Activated T-helper 17 cell treated with anti-CD3 and anti-CD28 coated beads, Interleukin-2, amount 50 U/mL, for 72 hours (primary cell): Measurements from ENCODE around the gene SPSB3. TPM values are rescaled to one million over a fixed set of nuclear protein-coding genes. Genes with fewer than 3 reads are reported as not detected.

Source experiments
- ATAC-seq: fragments of 150-1000 bp; cut with Tn5 transposase; replicated peaks from 2 replicates; pipeline ENCODE4 v1.10.0; 2021; ENCODE audit warnings: mild to moderate bottlenecking, moderate library complexity
- H3K27ac Mint-ChIP-seq: one replicate; pipeline ENCODE4 v1.8.0; 2022; ENCODE audit warnings: mixed read lengths
- H3K27me3 Mint-ChIP-seq: one replicate; pipeline ENCODE4 v1.8.0; 2022; ENCODE audit warnings: mixed read lengths
- H3K36me3 Mint-ChIP-seq: one replicate; pipeline ENCODE4 v1.8.0; 2022; ENCODE audit warnings: low read depth, mild to moderate bottlenecking, mixed read lengths
- H3K4me1 Mint-ChIP-seq: one replicate; pipeline ENCODE4 v1.8.0; 2022; ENCODE audit warnings: mixed read lengths
- H3K4me3 Mint-ChIP-seq: one replicate; pipeline ENCODE4 v1.8.0; 2022; ENCODE audit warnings: mild to moderate bottlenecking, mixed read lengths
- H3K9me3 Mint-ChIP-seq: one replicate; pipeline ENCODE4 v1.8.0; 2022; ENCODE audit warnings: mixed read lengths
- total RNA-seq, 2 donors: library from RNA; stranded (reverse); gene quantifications; one replicate each; pipeline ENCODE4 v1.2.3, GENCODE V29; 2022

SPSB3 gene
- total RNA-seq, 2 donors from 2014 or later: 20.3 to 21.1 TPM

GRCh38 chr16:1787322-1788094, 5.1 kb upstream of the SPSB3 start:
- H3K4me3 Mint-ChIP-seq: no peak overlapping the region
- H3K4me1 Mint-ChIP-seq: peaks cover 3% of the 10 kb centered on the region
- no peaks in the 10 kb centered on the region for H3K9me3 Mint-ChIP-seq
- H3K27me3 Mint-ChIP-seq: no peaks in the 10 kb centered on the region
- ATAC-seq: no peak
- H3K27ac Mint-ChIP-seq: no peak overlapping the region
- peaks cover 13% of the 10 kb centered on the region for H3K36me3 Mint-ChIP-seq

DNA sequence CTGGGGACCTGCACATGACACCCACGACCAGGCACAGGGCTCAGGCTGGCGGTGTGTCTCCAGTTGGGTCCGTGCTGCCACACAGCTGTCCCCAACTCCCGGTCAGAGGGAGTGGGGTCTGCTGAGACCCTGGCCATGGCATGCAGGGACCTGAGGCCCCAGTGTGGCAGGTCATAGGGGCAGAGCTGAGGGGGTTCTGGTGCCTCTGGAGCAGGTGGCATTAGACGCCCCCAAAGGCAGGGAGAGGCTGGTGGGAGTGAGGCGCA, 4.6 kb upstream of the SPSB3 start:
- H3K27me3 Mint-ChIP-seq: no peaks in the 10 kb centered on the region
- no peak overlapping the region for H3K4me3 Mint-ChIP-seq
- peaks cover 13% of the 10 kb centered on the region for H3K36me3 Mint-ChIP-seq
- H3K9me3 Mint-ChIP-seq: no peaks in the 10 kb centered on the region
- no peak for ATAC-seq
- H3K4me1 Mint-ChIP-seq: peaks cover 3% of the 10 kb centered on the region
- no peak overlapping the region for H3K27ac Mint-ChIP-seq

GRCh38 chr16:1786242-1787055, 4.1 kb upstream of the SPSB3 start:
- Mint-ChIP-seq H3K36me3 (peaks cover 13% of the 10 kb centered on the region), H3K27me3 (no peaks in the 10 kb centered on the region), H3K4me1 (peaks cover 3% of the 10 kb centered on the region), H3K9me3 (no peaks in the 10 kb centered on the region), H3K4me3 (no peak overlapping the region), H3K27ac (no peak overlapping the region)
- no peak for ATAC-seq

GRCh38 chr16:1785846-1786170, 3.4 kb upstream of the SPSB3 start:
- H3K27ac Mint-ChIP-seq: no peak overlapping the region
- no peak for ATAC-seq
- peaks cover 3% of the 10 kb centered on the region for H3K4me1 Mint-ChIP-seq
- no peaks in the 10 kb centered on the region for H3K27me3 Mint-ChIP-seq
- H3K36me3 Mint-ChIP-seq: peaks cover 20% of the 10 kb centered on the region
- H3K9me3 Mint-ChIP-seq: no peaks in the 10 kb centered on the region
- H3K4me3 Mint-ChIP-seq: no peak overlapping the region

DNA sequence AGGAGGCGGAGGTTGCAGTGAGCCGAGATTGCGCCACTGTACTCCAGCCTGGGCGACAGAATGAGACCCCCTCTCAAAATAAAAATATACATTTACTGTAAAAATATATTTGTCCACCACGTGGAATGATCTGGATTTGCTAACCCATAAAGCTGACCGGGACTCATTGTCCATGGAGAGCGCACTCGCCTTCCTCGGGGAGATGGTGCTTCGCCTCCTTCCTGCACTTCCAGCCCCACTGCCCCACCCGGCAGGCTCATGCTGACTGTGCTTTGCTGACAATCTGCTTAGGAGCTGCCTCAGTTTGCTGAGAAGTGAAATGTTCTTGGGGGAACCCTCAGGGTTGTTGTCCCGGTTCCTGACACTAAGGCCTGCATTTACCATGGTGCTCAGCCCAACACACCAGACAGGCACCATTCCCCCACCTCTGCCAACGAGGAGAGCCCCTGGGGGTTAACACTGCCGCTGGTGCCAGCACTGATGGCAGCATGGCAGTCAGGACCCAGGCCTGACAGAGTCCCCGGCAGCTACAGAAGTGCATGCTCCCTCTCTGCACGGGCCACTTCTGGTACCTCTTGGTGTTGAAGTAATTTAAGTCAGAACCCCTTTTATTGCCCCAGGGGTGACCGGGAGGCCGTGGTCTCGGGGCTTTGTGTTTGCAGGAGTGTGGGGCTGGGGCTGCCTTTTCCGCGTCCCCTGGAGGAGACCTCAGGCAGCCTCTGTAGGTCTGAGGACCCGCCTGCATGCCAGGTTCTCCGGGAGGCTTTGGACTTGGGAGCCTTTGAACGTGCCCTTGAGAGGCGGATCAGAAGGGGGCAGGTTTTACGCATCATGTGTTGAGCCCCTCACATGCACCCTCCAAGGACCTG, 2.8 kb upstream of the SPSB3 start:
- Mint-ChIP-seq H3K27me3 (no peaks in the 10 kb centered on the region), H3K4me1 (peaks cover 3% of the 10 kb centered on the region), H3K27ac (no peak overlapping the region), H3K9me3 (no peaks in the 10 kb centered on the region), H3K4me3 (peak overlapping the region; percentile 50), H3K36me3 (peaks cover 21% of the 10 kb centered on the region)
- ATAC-seq: no peak

- Mint-ChIP-seq H3K4me1 (no peaks in the 10 kb centered on the region), H3K27me3 (no peaks in the 10 kb centered on the region), H3K4me3 (peak overlapping the region; percentile 89), H3K36me3 (peaks cover 14% of the 10 kb centered on the region), H3K27ac (peak overlapping the region; percentile 67), H3K9me3 (no peaks in the 10 kb centered on the region)
- no peak for ATAC-seq
These were observed 488 bp downstream of the SPSB3 start for GRCh38 chr16:1781758-1782407.

- Mint-ChIP-seq H3K27ac (peak overlapping the region; percentile 67), H3K27me3 (no peaks in the 10 kb centered on the region), H3K4me1 (no peaks in the 10 kb centered on the region), H3K36me3 (peaks cover 14% of the 10 kb centered on the region), H3K9me3 (no peaks in the 10 kb centered on the region), H3K4me3 (peak overlapping the region; percentile 89)
- no peak for ATAC-seq
These were observed 1.1 kb downstream of the SPSB3 start for GRCh38 chr16:1781254-1781653.

DNA sequence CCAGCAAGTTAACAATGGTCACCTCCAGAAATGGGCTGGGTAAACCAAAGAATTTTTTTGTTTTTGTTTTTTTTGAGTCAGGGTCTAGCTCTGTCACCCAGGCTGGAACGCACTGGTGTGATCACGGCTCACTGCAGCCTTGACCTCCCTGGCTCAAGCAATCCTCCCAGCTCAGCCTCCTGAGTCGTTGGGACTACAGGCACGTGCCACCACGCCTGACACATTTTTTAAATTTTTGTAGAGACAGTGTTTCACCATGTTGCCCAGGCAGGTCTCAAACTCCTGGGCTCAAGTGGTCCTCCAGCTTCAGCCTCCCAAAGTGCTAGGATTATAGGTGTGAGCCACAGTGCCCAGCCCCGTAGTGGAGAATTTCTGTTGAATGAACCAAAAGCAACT, 1.7 kb downstream of the SPSB3 start:
- peaks cover 14% of the 10 kb centered on the region for H3K36me3 Mint-ChIP-seq
- ATAC-seq: no peak
- H3K27me3 Mint-ChIP-seq: no peaks in the 10 kb centered on the region
- no peak overlapping the region for H3K27ac Mint-ChIP-seq
- H3K4me3 Mint-ChIP-seq: peak overlapping the region; percentile 89
- no peaks in the 10 kb centered on the region for H3K9me3 Mint-ChIP-seq
- H3K4me1 Mint-ChIP-seq: no peaks in the 10 kb centered on the region

GRCh38 chr16:1779741-1780676, 2.4 kb downstream of the SPSB3 start:
- ATAC-seq: no peak
- no peaks in the 10 kb centered on the region for H3K4me1 Mint-ChIP-seq

GRCh38 chr16:1779234-1779701, 3.1 kb downstream of the SPSB3 start:
- no peaks in the 10 kb centered on the region for H3K27me3 Mint-ChIP-seq
- H3K27ac Mint-ChIP-seq: no peak overlapping the region
- no peak overlapping the region for H3K4me3 Mint-ChIP-seq

More at GRCh38 chr16:1779741-1780676, 2.4 kb downstream of the SPSB3 start:
- H3K36me3 Mint-ChIP-seq: peaks cover 10% of the 10 kb centered on the region
- H3K9me3 Mint-ChIP-seq: no peaks in the 10 kb centered on the region
- H3K4me3 Mint-ChIP-seq: peak overlapping the region; percentile 89
- H3K27ac Mint-ChIP-seq: no peak overlapping the region
- H3K27me3 Mint-ChIP-seq: no peaks in the 10 kb centered on the region

DNA sequence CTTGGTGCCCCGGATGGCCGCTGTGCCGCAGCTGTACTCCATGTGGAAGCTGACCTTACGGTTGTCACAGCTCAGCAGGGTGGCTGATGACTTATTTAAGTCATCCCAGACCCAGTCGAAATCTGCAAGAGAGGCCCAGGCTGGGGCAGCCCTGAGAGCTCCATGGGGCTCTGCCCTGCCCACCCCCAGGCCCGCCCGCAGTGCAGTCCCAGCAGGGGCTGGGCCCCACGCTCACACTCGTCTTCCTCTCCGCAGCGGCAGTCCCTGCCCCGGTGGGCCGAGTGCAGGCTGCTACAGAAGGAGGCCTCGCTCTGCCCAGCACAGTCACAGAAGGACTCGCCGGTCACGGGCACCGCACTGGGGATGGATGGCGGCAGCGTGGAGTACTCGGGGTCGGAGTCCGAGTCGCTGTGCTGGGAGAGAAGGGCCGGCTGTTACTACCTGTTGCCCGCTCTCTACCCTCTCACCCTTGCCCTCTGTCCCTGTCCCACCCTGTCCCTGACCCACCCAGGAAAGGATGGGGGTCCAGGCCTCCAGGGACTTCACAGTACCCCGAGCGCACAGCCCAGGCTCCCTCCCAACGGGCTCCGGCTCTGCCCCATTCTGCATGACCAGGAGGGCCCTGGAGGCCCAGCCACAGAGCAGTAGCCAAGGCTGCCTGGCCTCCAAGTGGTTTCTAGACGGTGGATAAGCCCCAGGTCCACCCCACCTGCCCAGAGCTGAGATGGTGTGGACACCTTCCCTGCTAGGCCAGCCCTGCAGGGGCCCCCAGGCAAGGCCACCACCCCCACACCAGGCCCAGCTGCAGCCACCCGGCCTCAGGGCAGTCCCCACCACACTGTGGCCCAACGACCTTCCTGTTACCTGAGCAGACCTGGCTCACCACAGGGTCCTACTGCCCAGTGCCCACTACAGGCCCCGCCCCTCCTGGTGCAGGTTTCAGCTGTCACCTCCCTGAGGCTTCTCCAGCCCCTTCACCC, 3.9 kb downstream of the SPSB3 start:
- H3K4me3 Mint-ChIP-seq: no peak overlapping the region
- H3K27me3 Mint-ChIP-seq: no peaks in the 10 kb centered on the region
- no peak overlapping the region for H3K27ac Mint-ChIP-seq
- ATAC-seq: no peak
- H3K9me3 Mint-ChIP-seq: no peaks in the 10 kb centered on the region
- H3K4me1 Mint-ChIP-seq: no peaks in the 10 kb centered on the region
- peaks cover 7% of the 10 kb centered on the region for H3K36me3 Mint-ChIP-seq

More at GRCh38 chr16:1779234-1779701, 3.1 kb downstream of the SPSB3 start:
- Mint-ChIP-seq H3K4me1 (no peaks in the 10 kb centered on the region), H3K9me3 (no peaks in the 10 kb centered on the region), H3K36me3 (peaks cover 7% of the 10 kb centered on the region)
- ATAC-seq: no peak

- Mint-ChIP-seq H3K36me3 (peaks cover 7% of the 10 kb centered on the region), H3K27me3 (no peaks in the 10 kb centered on the region), H3K9me3 (no peaks in the 10 kb centered on the region), H3K4me1 (no peaks in the 10 kb centered on the region), H3K27ac (no peak overlapping the region), H3K4me3 (no peak overlapping the region)
- ATAC-seq: no peak
These were observed 4.8 kb downstream of the SPSB3 start for GRCh38 chr16:1777375-1778199.
